SK-N-SH treated with all-trans-retinoic acid at 6 μM for 48 hours (cell line): ENCODE data around the gene ZMYND8.

Experiments used
- ATAC-seq: fragments of 200-7000 bp; cut with Tn5 transposase; 3 replicates; pipeline ENCODE4 v1.9.1; 2020; ENCODE audit warnings: mild to moderate bottlenecking, moderate library complexity
- ARNTL ChIP-seq: fragments of 450-650 bp; formaldehyde crosslinking; IDR thresholded peaks from 2 replicates; pipeline ENCODE4 v1.5.0; 2020; ENCODE audit warnings: low read depth, mild to moderate bottlenecking, moderate library complexity, borderline replicate concordance
- CSDC2 ChIP-seq: fragments of 250-450 bp; sonication (Bioruptor Pico); IDR thresholded peaks from 2 replicates; pipeline ENCODE4 v1.5.0; 2020; ENCODE audit warnings: mild to moderate bottlenecking, moderate library complexity
- ESRRG ChIP-seq: fragments of 250-450 bp; sonication (Bioruptor Pico); IDR thresholded peaks from 2 replicates; pipeline ENCODE4 v1.6.1; 2021; ENCODE audit warnings: mild to moderate bottlenecking
- ISL1 ChIP-seq: fragments of 250-450 bp; sonication (Bioruptor Pico); IDR thresholded peaks from 2 replicates; pipeline ENCODE4 v2.1.2; 2022; ENCODE audit warnings: mild to moderate bottlenecking, moderate library complexity
- OSR1 ChIP-seq: fragments of 250-450 bp; sonication (Bioruptor Pico); IDR thresholded peaks from 2 replicates; pipeline ENCODE4 v1.8.0; 2022; ENCODE audit warnings: moderate library complexity, mild to moderate bottlenecking, inconsistent platforms
- PPARA ChIP-seq: fragments of 250-450 bp; sonication (Bioruptor Pico); IDR thresholded peaks from 2 replicates; pipeline ENCODE4 v1.5.0; 2020; ENCODE audit warnings: mild to moderate bottlenecking, borderline replicate concordance
- RARB ChIP-seq: fragments of 250-450 bp; sonication (Bioruptor Pico); IDR thresholded peaks from 2 replicates; pipeline ENCODE4 v1.8.0; 2021; ENCODE audit warnings: mild to moderate bottlenecking, moderate library complexity
- SNAI2 ChIP-seq: fragments of 250-450 bp; sonication (Bioruptor Pico); IDR thresholded peaks from 2 replicates; pipeline ENCODE4 v1.5.0; 2020; ENCODE audit warnings: mild to moderate bottlenecking, moderate library complexity
- TCF4 ChIP-seq: fragments of 250-450 bp; sonication (Bioruptor Pico); IDR thresholded peaks from 2 replicates; pipeline ENCODE4 v1.8.0; 2021; ENCODE audit warnings: mild to moderate bottlenecking, moderate library complexity, borderline replicate concordance
- TOX ChIP-seq: fragments of 250-450 bp; sonication (Bioruptor Pico); IDR thresholded peaks from 2 replicates; pipeline ENCODE4 v1.8.0; 2021; ENCODE audit warnings: mild to moderate bottlenecking, moderate library complexity, borderline replicate concordance
- ZC3H10 ChIP-seq: fragments of 250-450 bp; sonication (Bioruptor Pico); IDR thresholded peaks from 2 replicates; pipeline ENCODE4 v1.5.1; 2021; ENCODE audit warnings: mild to moderate bottlenecking, moderate library complexity
- ZFP3 ChIP-seq: fragments of 250-450 bp; sonication (Bioruptor Pico); IDR thresholded peaks from 2 replicates; pipeline ENCODE4 v1.5.0; 2020; ENCODE audit warnings: mild to moderate bottlenecking, moderate library complexity
- ZFP30 ChIP-seq: fragments of 450-650 bp; formaldehyde crosslinking; IDR thresholded peaks from 2 replicates; pipeline ENCODE4 v1.5.0; 2022; ENCODE audit warnings: mild to moderate bottlenecking, moderate library complexity
- ZNF565 ChIP-seq: fragments of 450-650 bp; formaldehyde crosslinking; conservative IDR thresholded peaks from 2 replicates; pipeline ENCODE4 v1.5.0; 2020; ENCODE audit warnings: low read depth, mild to moderate bottlenecking, moderate library complexity
- ZNF70 ChIP-seq: fragments of 450-650 bp; formaldehyde crosslinking; IDR thresholded peaks from 2 replicates; pipeline ENCODE4 v1.5.0; 2020; ENCODE audit warnings: mild to moderate bottlenecking, moderate library complexity
- ZNF8 ChIP-seq: fragments of 450-650 bp; formaldehyde crosslinking; IDR thresholded peaks from 2 replicates; pipeline ENCODE4 v1.5.0; 2020; ENCODE audit warnings: mild to moderate bottlenecking, moderate library complexity
- TF ChIP-seq, protein P1 (sequence below): fragments of 250-450 bp; sonication (Bioruptor Pico); IDR thresholded peaks from 2 replicates; pipeline ENCODE4 v1.5.1; 2021; ENCODE audit warnings: mild to moderate bottlenecking, moderate library complexity
- TF ChIP-seq, protein P2 (sequence below): fragments of 250-450 bp; sonication (Bioruptor Pico); IDR thresholded peaks from 2 replicates; pipeline ENCODE4 v1.8.0; 2021; ENCODE audit warnings: low read depth, mild to moderate bottlenecking, moderate library complexity, borderline replicate concordance
- TF ChIP-seq, protein P3 (sequence below): fragments of 250-450 bp; sonication (Bioruptor Pico); IDR thresholded peaks from 2 replicates; pipeline ENCODE4 v1.5.0; 2020; ENCODE audit warnings: mild to moderate bottlenecking, moderate library complexity
- TF ChIP-seq, protein P4 (sequence below): fragments of 250-450 bp; sonication (Bioruptor Pico); IDR thresholded peaks from 2 replicates; pipeline ENCODE4 v1.8.0; 2020; ENCODE audit warnings: mild to moderate bottlenecking, moderate library complexity, borderline replicate concordance
- TF ChIP-seq, protein P5 (sequence below): fragments of 250-450 bp; sonication (Bioruptor Pico); IDR thresholded peaks from 2 replicates; pipeline ENCODE4 v1.5.1; 2020; ENCODE audit warnings: low read depth, mild to moderate bottlenecking, moderate library complexity

The ZMYND8 gene

DNA sequence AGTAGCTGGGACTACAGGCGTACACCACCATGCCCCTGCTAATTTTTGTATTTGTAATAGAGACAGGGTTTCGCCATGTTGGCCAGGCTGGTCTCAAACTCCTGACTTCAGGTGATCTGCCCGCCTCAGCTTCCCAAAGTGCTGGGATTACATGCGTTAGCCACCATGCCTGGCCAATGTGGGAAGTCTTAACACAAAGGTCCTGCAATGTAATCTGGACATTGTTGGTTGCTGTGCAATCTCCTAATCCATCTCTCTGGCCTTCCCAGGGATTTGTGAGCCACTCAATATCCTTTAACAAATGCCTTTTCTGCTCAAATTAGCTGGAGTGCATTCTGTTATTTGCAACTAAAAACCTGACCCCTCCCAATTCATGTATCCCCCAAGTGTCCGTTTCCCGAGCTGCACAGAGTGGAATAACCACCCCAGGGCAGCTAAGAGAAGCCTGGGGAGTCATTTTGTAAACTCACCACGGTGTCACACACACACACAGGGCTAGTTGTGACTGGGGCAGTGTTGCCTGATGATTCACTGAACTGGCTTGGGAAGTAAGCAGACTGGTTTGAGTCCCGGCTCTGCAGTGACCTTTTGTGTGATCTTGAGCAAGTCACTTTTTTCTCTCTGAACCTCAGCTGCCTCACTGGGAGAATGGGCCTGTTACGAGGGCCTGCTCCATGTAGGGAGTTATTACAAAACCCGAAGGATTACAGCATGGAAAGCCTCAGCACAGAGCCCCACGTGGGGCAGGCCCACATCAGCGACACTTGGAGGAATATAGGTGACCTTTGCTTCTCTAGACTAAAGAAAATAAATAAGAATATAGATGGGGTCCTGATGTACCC, 152.3 kb downstream of the ZMYND8 start:
- TF ChIP-seq TOX (CRISPR knock-in tag) (no peak), ISL1 (CRISPR knock-in tag) (no peak), ESRRG (no peak), ZNF8 (CRISPR knock-in tag) (no peak), ZFP30 (no peak), ARNTL (CRISPR knock-in tag) (no peak), ZNF70 (CRISPR knock-in tag) (no peak), SNAI2 (CRISPR knock-in tag) (no peak), ZNF565 (no peak), CSDC2 (CRISPR knock-in tag) (no peak), PPARA (CRISPR knock-in tag) (no peak), OSR1 (no peak), ZFP3 (CRISPR knock-in tag) (no peak)
- TF ChIP-seq, protein P1, sequence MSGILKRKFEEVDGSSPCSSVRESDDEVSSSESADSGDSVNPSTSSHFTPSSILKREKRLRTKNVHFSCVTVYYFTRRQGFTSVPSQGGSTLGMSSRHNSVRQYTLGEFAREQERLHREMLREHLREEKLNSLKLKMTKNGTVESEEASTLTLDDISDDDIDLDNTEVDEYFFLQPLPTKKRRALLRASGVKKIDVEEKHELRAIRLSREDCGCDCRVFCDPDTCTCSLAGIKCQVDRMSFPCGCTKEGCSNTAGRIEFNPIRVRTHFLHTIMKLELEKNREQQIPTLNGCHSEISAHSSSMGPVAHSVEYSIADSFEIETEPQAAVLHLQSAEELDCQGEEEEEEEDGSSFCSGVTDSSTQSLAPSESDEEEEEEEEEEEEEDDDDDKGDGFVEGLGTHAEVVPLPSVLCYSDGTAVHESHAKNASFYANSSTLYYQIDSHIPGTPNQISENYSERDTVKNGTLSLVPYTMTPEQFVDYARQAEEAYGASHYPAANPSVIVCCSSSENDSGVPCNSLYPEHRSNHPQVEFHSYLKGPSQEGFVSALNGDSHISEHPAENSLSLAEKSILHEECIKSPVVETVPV (CRISPR knock-in tag) = no peak
- ATAC-seq = no peak

DNA sequence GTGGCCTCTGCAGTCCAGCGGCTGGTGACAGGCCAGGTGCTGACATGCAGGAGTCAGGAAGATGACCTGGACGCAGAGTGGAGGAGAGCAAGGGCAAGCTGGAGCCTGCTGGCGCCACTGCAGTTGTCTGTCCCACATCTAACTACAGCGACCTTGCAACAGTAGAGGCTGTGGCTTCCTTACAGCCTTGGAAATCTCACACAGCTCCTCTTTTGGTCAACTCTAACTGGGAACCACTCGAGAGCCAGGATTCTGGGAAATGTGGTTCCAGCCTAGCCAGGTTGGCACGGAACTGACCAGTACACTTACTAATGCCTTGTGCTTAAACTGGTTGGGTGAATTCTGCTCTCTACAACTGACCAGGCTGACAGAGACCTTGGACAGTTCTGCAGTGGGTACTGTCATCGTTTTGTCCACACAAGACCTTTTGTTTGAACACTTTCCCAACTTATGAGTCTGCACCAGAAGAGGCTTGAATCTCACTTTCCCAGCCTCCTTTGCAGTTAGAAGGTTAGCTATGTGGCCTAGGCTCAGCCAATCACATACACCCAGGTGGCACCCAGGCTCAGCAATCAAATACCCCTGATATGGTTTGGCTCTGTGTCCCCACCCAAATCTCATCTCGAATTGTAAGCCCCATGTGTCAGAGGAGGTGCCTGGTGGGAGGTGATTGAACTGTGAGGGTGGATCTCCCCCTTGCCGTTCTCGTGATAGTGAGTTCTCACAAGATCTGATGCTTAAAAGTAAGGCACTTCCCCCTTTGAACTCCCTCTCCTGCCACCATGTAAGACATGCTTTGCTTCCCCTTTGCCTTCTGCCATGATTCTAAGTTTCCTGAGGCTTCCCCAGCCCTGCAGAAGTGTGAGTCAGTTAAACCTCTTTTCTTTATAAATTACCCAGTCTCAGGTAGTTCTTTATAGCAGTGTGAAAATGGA, 153.5 kb downstream of the ZMYND8 start:
- no peak for ATAC-seq
- TF ChIP-seq, protein P2, sequence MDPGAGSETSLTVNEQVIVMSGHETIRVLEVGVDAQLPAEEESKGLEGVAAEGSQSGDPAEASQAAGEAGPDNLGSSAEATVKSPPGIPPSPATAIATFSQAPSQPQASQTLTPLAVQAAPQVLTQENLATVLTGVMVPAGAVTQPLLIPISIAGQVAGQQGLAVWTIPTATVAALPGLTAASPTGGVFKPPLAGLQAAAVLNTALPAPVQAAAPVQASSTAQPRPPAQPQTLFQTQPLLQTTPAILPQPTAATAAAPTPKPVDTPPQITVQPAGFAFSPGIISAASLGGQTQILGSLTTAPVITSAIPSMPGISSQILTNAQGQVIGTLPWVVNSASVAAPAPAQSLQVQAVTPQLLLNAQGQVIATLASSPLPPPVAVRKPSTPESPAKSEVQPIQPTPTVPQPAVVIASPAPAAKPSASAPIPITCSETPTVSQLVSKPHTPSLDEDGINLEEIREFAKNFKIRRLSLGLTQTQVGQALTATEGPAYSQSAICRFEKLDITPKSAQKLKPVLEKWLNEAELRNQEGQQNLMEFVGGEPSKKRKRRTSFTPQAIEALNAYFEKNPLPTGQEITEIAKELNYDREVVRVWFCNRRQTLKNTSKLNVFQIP = no peak
- TF ChIP-seq, protein P1 (CRISPR knock-in tag) = no peak
- TF ChIP-seq ZNF565 = no peak
- no peak for TF ChIP-seq PPARA (CRISPR knock-in tag)
- TF ChIP-seq ZFP30 = no peak
- no peak for TF ChIP-seq TOX (CRISPR knock-in tag)
- TF ChIP-seq, protein P3, sequence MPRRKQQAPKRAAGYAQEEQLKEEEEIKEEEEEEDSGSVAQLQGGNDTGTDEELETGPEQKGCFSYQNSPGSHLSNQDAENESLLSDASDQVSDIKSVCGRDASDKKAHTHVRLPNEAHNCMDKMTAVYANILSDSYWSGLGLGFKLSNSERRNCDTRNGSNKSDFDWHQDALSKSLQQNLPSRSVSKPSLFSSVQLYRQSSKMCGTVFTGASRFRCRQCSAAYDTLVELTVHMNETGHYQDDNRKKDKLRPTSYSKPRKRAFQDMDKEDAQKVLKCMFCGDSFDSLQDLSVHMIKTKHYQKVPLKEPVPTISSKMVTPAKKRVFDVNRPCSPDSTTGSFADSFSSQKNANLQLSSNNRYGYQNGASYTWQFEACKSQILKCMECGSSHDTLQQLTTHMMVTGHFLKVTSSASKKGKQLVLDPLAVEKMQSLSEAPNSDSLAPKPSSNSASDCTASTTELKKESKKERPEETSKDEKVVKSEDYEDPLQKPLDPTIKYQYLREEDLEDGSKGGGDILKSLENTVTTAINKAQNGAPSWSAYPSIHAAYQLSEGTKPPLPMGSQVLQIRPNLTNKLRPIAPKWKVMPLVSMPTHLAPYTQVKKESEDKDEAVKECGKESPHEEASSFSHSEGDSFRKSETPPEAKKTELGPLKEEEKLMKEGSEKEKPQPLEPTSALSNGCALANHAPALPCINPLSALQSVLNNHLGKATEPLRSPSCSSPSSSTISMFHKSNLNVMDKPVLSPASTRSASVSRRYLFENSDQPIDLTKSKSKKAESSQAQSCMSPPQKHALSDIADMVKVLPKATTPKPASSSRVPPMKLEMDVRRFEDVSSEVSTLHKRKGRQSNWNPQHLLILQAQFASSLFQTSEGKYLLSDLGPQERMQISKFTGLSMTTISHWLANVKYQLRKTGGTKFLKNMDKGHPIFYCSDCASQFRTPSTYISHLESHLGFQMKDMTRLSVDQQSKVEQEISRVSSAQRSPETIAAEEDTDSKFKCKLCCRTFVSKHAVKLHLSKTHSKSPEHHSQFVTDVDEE (CRISPR knock-in tag) = no peak
- no peak for TF ChIP-seq CSDC2 (CRISPR knock-in tag)
- TF ChIP-seq, protein P4, sequence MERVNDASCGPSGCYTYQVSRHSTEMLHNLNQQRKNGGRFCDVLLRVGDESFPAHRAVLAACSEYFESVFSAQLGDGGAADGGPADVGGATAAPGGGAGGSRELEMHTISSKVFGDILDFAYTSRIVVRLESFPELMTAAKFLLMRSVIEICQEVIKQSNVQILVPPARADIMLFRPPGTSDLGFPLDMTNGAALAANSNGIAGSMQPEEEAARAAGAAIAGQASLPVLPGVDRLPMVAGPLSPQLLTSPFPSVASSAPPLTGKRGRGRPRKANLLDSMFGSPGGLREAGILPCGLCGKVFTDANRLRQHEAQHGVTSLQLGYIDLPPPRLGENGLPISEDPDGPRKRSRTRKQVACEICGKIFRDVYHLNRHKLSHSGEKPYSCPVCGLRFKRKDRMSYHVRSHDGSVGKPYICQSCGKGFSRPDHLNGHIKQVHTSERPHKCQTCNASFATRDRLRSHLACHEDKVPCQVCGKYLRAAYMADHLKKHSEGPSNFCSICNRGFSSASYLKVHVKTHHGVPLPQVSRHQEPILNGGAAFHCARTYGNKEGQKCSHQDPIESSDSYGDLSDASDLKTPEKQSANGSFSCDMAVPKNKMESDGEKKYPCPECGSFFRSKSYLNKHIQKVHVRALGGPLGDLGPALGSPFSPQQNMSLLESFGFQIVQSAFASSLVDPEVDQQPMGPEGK (CRISPR knock-in tag) = no peak
- TF ChIP-seq ESRRG = no peak
- no peak for TF ChIP-seq RARB (CRISPR knock-in tag)
- TF ChIP-seq, protein P5, sequence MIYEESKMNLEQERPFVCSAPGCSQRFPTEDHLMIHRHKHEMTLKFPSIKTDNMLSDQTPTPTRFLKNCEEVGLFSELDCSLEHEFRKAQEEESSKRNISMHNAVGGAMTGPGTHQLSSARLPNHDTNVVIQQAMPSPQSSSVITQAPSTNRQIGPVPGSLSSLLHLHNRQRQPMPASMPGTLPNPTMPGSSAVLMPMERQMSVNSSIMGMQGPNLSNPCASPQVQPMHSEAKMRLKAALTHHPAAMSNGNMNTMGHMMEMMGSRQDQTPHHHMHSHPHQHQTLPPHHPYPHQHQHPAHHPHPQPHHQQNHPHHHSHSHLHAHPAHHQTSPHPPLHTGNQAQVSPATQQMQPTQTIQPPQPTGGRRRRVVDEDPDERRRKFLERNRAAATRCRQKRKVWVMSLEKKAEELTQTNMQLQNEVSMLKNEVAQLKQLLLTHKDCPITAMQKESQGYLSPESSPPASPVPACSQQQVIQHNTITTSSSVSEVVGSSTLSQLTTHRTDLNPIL (CRISPR knock-in tag) = no peak
- TF ChIP-seq ZNF70 (CRISPR knock-in tag) = no peak
- TF ChIP-seq OSR1 = no peak
- no peak for TF ChIP-seq ZC3H10 (CRISPR knock-in tag)
- TF ChIP-seq TCF4 (CRISPR knock-in tag) = no peak
